Measurements from ENCODE around the gene ALDH2. TPM values are rescaled to one million over a fixed set of nuclear protein-coding genes. Genes with fewer than 3 reads are reported as not detected.

Gene ALDH2
- polyA plus RNA-seq, 1 of the 3 experiments (the other 2 are of a cell fraction): 67.5 TPM

- no peaks in the 10 kb centered on the region for H4K20me1 ChIP-seq (ENCODE audit: insufficient read depth)
- no peak overlapping the region for H3K4me2 ChIP-seq
- H3K27me3 ChIP-seq (ENCODE audit: insufficient read depth): no peaks in the 10 kb centered on the region
- H3F3A ChIP-seq (replicated peaks; ENCODE audit: insufficient read depth): no peaks in the 10 kb centered on the region
- no peak overlapping the region for H3K9ac ChIP-seq
- no peak for DNase-seq
- no peaks in the 10 kb centered on the region for H3K9me2 ChIP-seq
- ChIA-PET POLR2A (no interaction called here), CTCF (interaction anchor here (0.6 to 3.5 kb wide), 3 partner anchors 10 to 119 kb away, joined by 3 to 18 read pairs (median 4); no protein-coding TSS in a partner anchor)
- H2AFZ ChIP-seq (ENCODE audit: low read depth): no peak overlapping the region
- H3K9me3 ChIP-seq: no peaks in the 10 kb centered on the region
- no peak overlapping the region for H3K4me3 ChIP-seq (ENCODE audit: low read depth in 2 of 2, low read length in 1 of 2)
- H3K4me1 ChIP-seq (ENCODE audit: control insufficient read depth in 1 of 2, insufficient read depth in 2 of 2, low read depth in 1 of 2, low read length in 1 of 2): no peaks in the 10 kb centered on the region
- 86% methylated on average over 4 of the region's 4 CpGs for WGBS (ENCODE audit: low lambda C conversion rate)
- H3K79me2 ChIP-seq (ENCODE audit: insufficient read depth): no peaks in the 10 kb centered on the region
- TF ChIP-seq, protein P1, sequence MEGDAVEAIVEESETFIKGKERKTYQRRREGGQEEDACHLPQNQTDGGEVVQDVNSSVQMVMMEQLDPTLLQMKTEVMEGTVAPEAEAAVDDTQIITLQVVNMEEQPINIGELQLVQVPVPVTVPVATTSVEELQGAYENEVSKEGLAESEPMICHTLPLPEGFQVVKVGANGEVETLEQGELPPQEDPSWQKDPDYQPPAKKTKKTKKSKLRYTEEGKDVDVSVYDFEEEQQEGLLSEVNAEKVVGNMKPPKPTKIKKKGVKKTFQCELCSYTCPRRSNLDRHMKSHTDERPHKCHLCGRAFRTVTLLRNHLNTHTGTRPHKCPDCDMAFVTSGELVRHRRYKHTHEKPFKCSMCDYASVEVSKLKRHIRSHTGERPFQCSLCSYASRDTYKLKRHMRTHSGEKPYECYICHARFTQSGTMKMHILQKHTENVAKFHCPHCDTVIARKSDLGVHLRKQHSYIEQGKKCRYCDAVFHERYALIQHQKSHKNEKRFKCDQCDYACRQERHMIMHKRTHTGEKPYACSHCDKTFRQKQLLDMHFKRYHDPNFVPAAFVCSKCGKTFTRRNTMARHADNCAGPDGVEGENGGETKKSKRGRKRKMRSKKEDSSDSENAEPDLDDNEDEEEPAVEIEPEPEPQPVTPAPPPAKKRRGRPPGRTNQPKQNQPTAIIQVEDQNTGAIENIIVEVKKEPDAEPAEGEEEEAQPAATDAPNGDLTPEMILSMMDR (IDR thresholded peaks at IDR 0.05): no peak
- H3K27ac ChIP-seq (ENCODE audit: low read depth in 2 of 2, low read length in 1 of 2): no peak overlapping the region
- peaks cover 0 to 5% of the 10 kb centered on the region in 2 experiments for H3K36me3 ChIP-seq (replicated peaks in 1 of 2; ENCODE audit: control insufficient read depth in 1 of 2, insufficient read depth in 2 of 2, low read length in 1 of 2)
These were observed 39.6 kb downstream of the ALDH2 start for GRCh38 chr12:111806304-111806703.

- no peak for TF ChIP-seq FOSL2 (IDR thresholded peaks at IDR 0.05; ENCODE audit: borderline replicate concordance, low read depth)
- TF ChIP-seq REST (IDR thresholded peaks at IDR 0.05; ENCODE audit: low read depth, low read length): no peak
- no peaks in the 10 kb centered on the region for H3K9me3 ChIP-seq
- H3F3A ChIP-seq (replicated peaks; ENCODE audit: insufficient read depth): no peaks in the 10 kb centered on the region
- no peaks in the 10 kb centered on the region for H3K4me1 ChIP-seq (ENCODE audit: control insufficient read depth in 1 of 2, insufficient read depth in 2 of 2, low read depth in 1 of 2, low read length in 1 of 2)
- peaks cover 0 to 5% of the 10 kb centered on the region in 2 experiments for H3K36me3 ChIP-seq (replicated peaks in 1 of 2; ENCODE audit: control insufficient read depth in 1 of 2, insufficient read depth in 2 of 2, low read length in 1 of 2)
- no peak for DNase-seq
- H3K4me3 ChIP-seq (ENCODE audit: low read depth in 2 of 2, low read length in 1 of 2): no peak overlapping the region
- H2AFZ ChIP-seq (ENCODE audit: low read depth): no peak overlapping the region
- H3K9me2 ChIP-seq: no peaks in the 10 kb centered on the region
- H3K27me3 ChIP-seq (ENCODE audit: insufficient read depth): no peaks in the 10 kb centered on the region
- H4K20me1 ChIP-seq (ENCODE audit: insufficient read depth): no peaks in the 10 kb centered on the region
- ChIA-PET POLR2A (no interaction called here), CTCF (interaction anchor here (3.5 kb wide), 1 partner anchor 54 kb away, joined by 18 read pairs; no protein-coding TSS in a partner anchor)
- no peaks in the 10 kb centered on the region for H3K79me2 ChIP-seq (ENCODE audit: insufficient read depth)
- no peak overlapping the region for H3K9ac ChIP-seq
- H3K4me2 ChIP-seq: no peak overlapping the region
- no peak overlapping the region for H3K27ac ChIP-seq (ENCODE audit: low read depth in 2 of 2, low read length in 1 of 2)
- WGBS (ENCODE audit: low lambda C conversion rate): 96% methylated on average over 7 of the region's 7 CpGs
These were observed 40.5 kb downstream of the ALDH2 start for GRCh38 chr12:111807232-111807631.
